ENCODE results near the gene JAZF1.

GRCh38 chr7:28124413-28124812 lies 56.2 kb downstream of the JAZF1 start:
- TF ChIP-seq, protein P1, sequence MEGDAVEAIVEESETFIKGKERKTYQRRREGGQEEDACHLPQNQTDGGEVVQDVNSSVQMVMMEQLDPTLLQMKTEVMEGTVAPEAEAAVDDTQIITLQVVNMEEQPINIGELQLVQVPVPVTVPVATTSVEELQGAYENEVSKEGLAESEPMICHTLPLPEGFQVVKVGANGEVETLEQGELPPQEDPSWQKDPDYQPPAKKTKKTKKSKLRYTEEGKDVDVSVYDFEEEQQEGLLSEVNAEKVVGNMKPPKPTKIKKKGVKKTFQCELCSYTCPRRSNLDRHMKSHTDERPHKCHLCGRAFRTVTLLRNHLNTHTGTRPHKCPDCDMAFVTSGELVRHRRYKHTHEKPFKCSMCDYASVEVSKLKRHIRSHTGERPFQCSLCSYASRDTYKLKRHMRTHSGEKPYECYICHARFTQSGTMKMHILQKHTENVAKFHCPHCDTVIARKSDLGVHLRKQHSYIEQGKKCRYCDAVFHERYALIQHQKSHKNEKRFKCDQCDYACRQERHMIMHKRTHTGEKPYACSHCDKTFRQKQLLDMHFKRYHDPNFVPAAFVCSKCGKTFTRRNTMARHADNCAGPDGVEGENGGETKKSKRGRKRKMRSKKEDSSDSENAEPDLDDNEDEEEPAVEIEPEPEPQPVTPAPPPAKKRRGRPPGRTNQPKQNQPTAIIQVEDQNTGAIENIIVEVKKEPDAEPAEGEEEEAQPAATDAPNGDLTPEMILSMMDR (conservative IDR thresholded peaks at IDR 0.05 in 1 of 2, IDR thresholded peaks at IDR 0.05 in 1 of 2; ENCODE audit: extremely low read depth in 1 of 2, insufficient read depth in 1 of 2, low read depth in 1 of 2, low read length in 2 of 2), result no peak
- no peak for TF ChIP-seq EZH2 (IDR thresholded peaks at IDR 0.05; ENCODE audit: borderline replicate concordance, low read length)

Data from mammary epithelial cell (primary cell).